GM12801 (cell line): ENCODE results near the gene NSUN6.

Source experiments
- CTCF ChIP-seq: IDR thresholded peaks from one replicate; pipeline ENCODE4 v1.5.1; 2011; ENCODE audit warnings: control low read depth; ENCODE audit not compliant: insufficient read length; ENCODE audit errors: extremely low read depth

The NSUN6 gene

GRCh38 chr10:18508587-18508986, 142.8 kb downstream of the NSUN6 start:
- no peak for TF ChIP-seq CTCF

- no peak for TF ChIP-seq CTCF
Measured at GRCh38 chr10:18505456-18506118, 145.8 kb downstream of the NSUN6 start.

- no peak for TF ChIP-seq CTCF
Measured at GRCh38 chr10:18504161-18504560, 147.2 kb downstream of the NSUN6 start.

- TF ChIP-seq CTCF = no peak
Measured at GRCh38 chr10:18501629-18502028, 149.8 kb downstream of the NSUN6 start.

GRCh38 chr10:18501198-18501597, 150.2 kb downstream of the NSUN6 start:
- TF ChIP-seq CTCF = no peak

- no peak for TF ChIP-seq CTCF
Measured at GRCh38 chr10:18500576-18500975, 150.8 kb downstream of the NSUN6 start.

GRCh38 chr10:18498998-18499397, 152.4 kb downstream of the NSUN6 start:
- no peak for TF ChIP-seq CTCF
